Erythroblast (primary cell): ENCODE results near the gene APOF.

ENCODE experiments used
- GATA1 ChIP-seq: IDR thresholded peaks from 2 replicates; pipeline ENCODE4 v1.6.1; 2011; ENCODE audit warnings: low read depth, mild to moderate bottlenecking, control low read depth, low read length, moderate library complexity
- POLR2A ChIP-seq: IDR thresholded peaks from 2 replicates; pipeline ENCODE4 v1.6.1; 2011; ENCODE audit warnings: mild to moderate bottlenecking, low read length

- TF ChIP-seq POLR2A, result no peak
- no peak for TF ChIP-seq GATA1
Measured at GRCh38 chr12:56348776-56349175, 13.9 kb downstream of the APOF start.
